LNCAP (cell line): ENCODE results near the gene SHROOM3.

ENCODE experiments used
- TF ChIP-seq, protein P1 (sequence below): fragments of 450-650 bp; IDR thresholded peaks from 2 replicates; pipeline ENCODE4 v1.5.1; 2017; ENCODE audit warnings: mild to moderate bottlenecking

Gene SHROOM3

DNA sequence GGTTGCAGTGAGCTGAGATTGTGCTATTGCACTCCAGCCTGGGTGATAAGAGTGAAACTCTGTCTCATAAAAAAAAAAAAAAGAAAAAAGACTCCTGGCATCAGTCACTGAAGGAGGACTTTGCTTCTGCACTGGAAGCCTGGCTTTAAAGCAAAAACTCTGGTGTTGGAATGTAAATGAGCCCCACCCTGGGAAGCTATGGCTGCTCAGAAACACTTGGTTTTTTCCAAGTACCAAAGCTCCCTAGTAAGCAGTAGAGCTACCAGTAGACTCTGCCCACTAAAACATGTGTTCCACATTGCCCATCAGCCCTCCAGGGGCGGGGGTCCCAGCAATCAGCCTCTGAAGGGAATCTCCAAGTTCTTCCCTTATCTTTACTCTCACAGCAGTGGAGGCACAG is 154.4 kb downstream of the SHROOM3 start:
- TF ChIP-seq, protein P1, sequence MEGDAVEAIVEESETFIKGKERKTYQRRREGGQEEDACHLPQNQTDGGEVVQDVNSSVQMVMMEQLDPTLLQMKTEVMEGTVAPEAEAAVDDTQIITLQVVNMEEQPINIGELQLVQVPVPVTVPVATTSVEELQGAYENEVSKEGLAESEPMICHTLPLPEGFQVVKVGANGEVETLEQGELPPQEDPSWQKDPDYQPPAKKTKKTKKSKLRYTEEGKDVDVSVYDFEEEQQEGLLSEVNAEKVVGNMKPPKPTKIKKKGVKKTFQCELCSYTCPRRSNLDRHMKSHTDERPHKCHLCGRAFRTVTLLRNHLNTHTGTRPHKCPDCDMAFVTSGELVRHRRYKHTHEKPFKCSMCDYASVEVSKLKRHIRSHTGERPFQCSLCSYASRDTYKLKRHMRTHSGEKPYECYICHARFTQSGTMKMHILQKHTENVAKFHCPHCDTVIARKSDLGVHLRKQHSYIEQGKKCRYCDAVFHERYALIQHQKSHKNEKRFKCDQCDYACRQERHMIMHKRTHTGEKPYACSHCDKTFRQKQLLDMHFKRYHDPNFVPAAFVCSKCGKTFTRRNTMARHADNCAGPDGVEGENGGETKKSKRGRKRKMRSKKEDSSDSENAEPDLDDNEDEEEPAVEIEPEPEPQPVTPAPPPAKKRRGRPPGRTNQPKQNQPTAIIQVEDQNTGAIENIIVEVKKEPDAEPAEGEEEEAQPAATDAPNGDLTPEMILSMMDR = no peak

DNA sequence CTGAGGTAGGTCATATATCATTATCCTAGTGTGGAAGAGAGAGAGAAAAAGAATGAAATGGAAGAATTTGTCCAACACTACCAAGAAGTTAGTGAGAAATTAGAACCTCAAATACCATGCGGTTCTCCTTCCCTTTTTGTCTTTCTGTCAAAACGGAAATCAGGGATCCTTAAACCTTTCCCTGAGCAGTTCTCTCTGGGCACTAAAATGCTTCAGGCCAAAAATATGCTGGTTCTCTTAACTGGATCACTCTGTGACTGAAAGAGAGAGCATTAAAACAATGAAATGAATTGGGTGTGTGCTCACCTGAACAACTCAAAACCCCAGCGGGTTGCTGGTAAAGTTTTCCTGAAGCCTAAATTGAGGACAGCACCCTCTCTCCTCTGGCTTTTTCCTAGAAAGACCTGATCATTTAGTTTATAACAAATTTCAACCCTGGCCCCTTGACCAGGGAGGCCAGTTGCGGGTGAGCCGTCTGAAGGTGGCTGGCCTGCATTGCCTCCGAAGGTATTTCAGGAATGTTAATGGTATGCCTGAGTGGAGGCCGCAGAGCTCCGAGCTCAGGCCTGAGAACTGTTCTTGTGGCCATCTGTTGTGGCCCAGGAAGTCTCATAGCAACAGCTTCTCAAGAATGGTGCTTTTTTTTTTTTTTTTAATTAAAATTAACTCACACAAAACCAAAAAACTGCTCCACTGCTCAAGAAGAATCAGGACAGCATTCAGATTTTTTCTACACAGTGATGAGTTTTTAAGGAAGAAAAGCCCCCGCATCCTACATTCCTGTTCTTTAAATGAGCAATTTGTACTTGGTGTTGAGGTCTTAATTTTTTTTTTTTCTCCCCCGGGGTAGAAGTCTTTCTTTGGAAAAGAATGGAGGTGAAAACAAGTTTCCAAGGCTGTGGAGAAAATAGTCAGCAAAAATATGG is 155.1 kb downstream of the SHROOM3 start:
- TF ChIP-seq, protein P1 = no peak

DNA sequence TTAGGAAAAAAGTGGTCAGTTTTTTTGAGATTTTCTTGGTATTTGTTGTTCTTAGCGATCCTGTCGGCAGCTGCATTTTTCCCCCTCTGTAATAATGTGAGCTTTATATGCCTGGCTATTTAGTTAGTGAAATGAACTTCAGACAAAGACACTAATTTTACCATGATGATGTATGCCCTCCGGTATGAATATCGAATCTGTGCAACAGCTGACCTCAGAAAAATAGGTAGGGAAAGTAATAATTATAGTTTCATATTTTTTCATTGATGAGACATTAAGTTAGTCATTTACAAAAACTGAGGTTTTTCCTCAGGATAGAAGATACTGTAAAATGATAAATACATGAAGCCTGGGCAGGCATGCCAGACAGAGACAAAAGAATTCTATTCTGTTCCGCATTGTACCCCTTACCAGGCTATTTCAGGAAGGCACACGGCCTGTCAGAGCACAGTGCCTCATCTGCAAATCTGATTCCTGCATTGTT is 155.8 kb downstream of the SHROOM3 start:
- TF ChIP-seq, protein P1 = no peak

DNA sequence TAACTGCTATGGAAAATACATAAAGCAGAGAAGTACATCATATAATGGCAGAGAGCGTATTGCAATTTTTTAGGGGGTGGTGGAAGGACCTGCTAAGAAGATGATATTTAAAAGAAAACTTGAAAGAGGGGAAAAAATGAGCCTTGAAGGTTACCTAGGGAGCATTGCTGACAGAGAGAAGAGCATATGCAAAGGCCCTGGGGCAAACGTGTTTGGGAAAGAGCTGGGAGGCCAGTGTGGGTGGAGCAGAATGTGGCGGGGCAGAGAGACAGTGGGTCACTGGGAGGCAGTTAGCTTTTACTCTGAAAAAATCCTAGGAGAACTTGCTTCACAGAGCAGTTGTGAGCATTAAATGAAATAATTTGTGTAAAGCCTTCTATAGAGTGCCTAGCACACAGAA is 157.0 kb downstream of the SHROOM3 start:
- TF ChIP-seq, protein P1 = no peak

DNA sequence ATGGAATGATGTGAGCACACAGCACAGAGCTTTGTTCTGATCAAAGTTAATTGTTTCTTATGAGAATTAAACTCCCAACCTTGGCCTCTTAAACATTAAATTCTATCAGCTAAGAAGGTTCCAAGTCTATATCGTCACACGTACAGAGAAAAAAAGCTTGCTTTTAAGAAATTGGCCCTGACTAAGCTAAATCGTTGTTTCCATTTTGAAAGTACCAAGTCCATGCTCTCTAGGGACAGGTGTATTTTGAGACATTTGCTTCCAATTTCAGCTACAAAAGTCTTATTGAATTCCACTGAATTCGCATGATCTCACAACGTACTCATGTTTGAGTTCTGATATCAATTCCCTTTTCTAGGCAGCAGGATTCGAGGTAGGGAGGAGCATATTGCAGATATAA is 157.4 kb downstream of the SHROOM3 start:
- TF ChIP-seq, protein P1 = no peak

DNA sequence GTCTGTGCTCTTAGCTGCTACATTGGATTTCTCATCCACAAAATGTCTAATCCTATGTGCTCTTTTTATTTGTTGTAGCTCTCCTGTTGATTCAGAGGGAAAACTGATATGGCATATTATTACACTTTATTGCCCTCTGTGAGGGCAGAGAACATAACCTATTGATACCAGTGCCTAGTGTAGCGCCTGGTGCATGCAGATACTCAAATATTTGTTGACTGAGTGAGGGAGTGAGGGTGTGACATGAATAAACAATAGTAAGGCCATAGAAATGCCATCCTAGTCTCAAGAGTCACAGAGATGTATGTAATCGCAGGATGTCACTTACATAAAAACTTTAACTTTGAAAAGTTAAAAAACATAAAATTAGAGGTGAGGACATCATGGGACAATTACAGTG is 159.1 kb downstream of the SHROOM3 start:
- TF ChIP-seq, protein P1 = no peak

DNA sequence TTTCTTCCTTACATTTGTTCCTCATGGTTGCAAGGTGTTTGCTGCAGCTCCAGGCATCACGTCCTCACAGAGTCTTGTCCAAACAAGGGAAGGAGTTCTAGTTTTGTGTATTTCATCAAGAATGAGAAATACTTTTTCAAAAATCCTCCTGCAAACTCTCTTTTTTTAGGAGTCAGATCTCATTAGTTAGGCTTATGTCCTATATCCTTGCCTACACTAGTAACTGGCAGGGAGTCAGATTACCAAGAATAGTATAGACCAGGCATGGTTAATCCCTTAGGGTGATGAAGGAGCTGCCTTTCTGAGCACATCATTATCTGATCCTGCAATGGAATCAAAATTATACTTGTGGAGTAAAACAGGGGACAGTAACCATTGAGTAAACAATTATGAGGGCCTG is 160.4 kb downstream of the SHROOM3 start:
- TF ChIP-seq, protein P1 = no peak
